Ovary (tissue), 3 donors: ENCODE results near the gene SKI.

Source experiments
- CTCF ChIP-seq, 3 donors: fragments of 450-650 bp in 2 of 3; fragments of 200-600 bp in 1 of 3; IDR thresholded peaks; one replicate each; pipeline versions ENCODE4 v1.5.1 to v1.8.0; 2016 to 2022; ENCODE audit warnings: antibody characterized with exemption in 3 of 3, mild to moderate bottlenecking in 1 of 3
- POLR2A ChIP-seq: fragments of 450-650 bp; IDR thresholded peaks from one replicate; pipeline ENCODE4 v1.6.1; 2017; ENCODE audit warnings: antibody characterized with exemption, mild to moderate bottlenecking, moderate library complexity
- donor health status: DM: no; HTN: no; CAD: no.

- no peak for TF ChIP-seq CTCF (IDR thresholded peaks at IDR 0.05)
- no peak for TF ChIP-seq POLR2A
Measured at GRCh38 chr1:2350911-2351655, 123.0 kb downstream of the SKI start.
